ENCODE results near the gene AFF1. TPM values are rescaled to one million over a fixed set of nuclear protein-coding genes. Genes with fewer than 3 reads are reported as not detected.
"Not testable (repeated sequence)": the region's sequence is repeated elsewhere in the genome, so short reads cannot be mapped to it uniquely, and the experiment has no call there.

Gene AFF1
- total RNA-seq, 1 donor from 2014 or later = 122 TPM

- DNase-seq (ENCODE audit: low spot score) = no peak
Measured at GRCh38 chr4:87133183-87133582, 198.4 kb downstream of the AFF1 start.

- no peak for DNase-seq (ENCODE audit: low spot score)
Measured at GRCh38 chr4:87134122-87134521, 199.3 kb downstream of the AFF1 start.

- no peak for DNase-seq (ENCODE audit: low spot score)
Measured at GRCh38 chr4:87141428-87141827, 206.6 kb downstream of the AFF1 start.

GRCh38 chr4:87144356-87144755, 209.5 kb downstream of the AFF1 start:
- DNase-seq (ENCODE audit: low spot score) = no peak

- not testable (repeated sequence) for DNase-seq (ENCODE audit: low spot score)
Measured at GRCh38 chr4:87145934-87146333, 211.1 kb downstream of the AFF1 start.

GRCh38 chr4:87147116-87147515, 212.3 kb downstream of the AFF1 start:
- DNase-seq (ENCODE audit: low spot score) = no peak

GRCh38 chr4:87150498-87151261, 215.9 kb downstream of the AFF1 start:
- DNase-seq (ENCODE audit: low spot score) = no peak

GRCh38 chr4:87151730-87152129, 216.9 kb downstream of the AFF1 start:
- no peak for DNase-seq (ENCODE audit: low spot score)

GRCh38 chr4:87152310-87153041, 217.7 kb downstream of the AFF1 start:
- DNase-seq (ENCODE audit: low spot score) = no peak

- DNase-seq (ENCODE audit: low spot score) = no peak
Measured at GRCh38 chr4:87153078-87153870, 218.5 kb downstream of the AFF1 start.

- DNase-seq (ENCODE audit: low spot score) = no peak
Measured at GRCh38 chr4:87165892-87166291, 231.1 kb downstream of the AFF1 start.

GRCh38 chr4:87166296-87166854, 231.6 kb downstream of the AFF1 start:
- no peak for DNase-seq (ENCODE audit: low spot score)

- DNase-seq (ENCODE audit: low spot score) = no peak
Measured at GRCh38 chr4:87171944-87172343, 237.1 kb downstream of the AFF1 start.

GRCh38 chr4:87174672-87175071, 239.9 kb downstream of the AFF1 start:
- no peak for DNase-seq (ENCODE audit: low spot score)

- DNase-seq (ENCODE audit: low spot score) = no peak
Measured at GRCh38 chr4:87179751-87180150, 244.9 kb downstream of the AFF1 start.

- DNase-seq (ENCODE audit: low spot score) = no peak
Measured at GRCh38 chr4:87180767-87181166, 246.0 kb downstream of the AFF1 start.

- no peak for DNase-seq (ENCODE audit: low spot score)
Measured at GRCh38 chr4:87185146-87185870, 250.5 kb downstream of the AFF1 start.

GRCh38 chr4:87188048-87188447, 253.2 kb downstream of the AFF1 start:
- no peak for DNase-seq (ENCODE audit: low spot score)

GRCh38 chr4:87188932-87189331, 254.1 kb downstream of the AFF1 start:
- DNase-seq (ENCODE audit: low spot score) = no peak

All from mesenteric fat pad (tissue), 1 donor.